SU-DHL-6 (cell line): ENCODE results near the gene EZH1.

ENCODE experiments used
- H2AFZ ChIP-seq: fragments of 200-600 bp; sonication (generic); 2 replicates; pipeline ENCODE4 v1.6.1; 2014; ENCODE audit warnings: low read depth, mild to moderate bottlenecking, moderate library complexity, mixed read lengths, antibody characterized with exemption, low read length; ENCODE audit not compliant: severe bottlenecking
- H3F3A ChIP-seq: fragments of 200-600 bp; shearing (Covaris generic); 2 replicates; pipeline ENCODE4 v1.6.0; 2016; ENCODE audit warnings: antibody characterized with exemption, mild to moderate bottlenecking; ENCODE audit not compliant: insufficient read depth
- H3K27ac ChIP-seq: fragments of 200-600 bp; sonication (generic); 2 replicates; pipeline ENCODE4 v1.5.1; 2016; ENCODE audit warnings: low read depth, mild to moderate bottlenecking, low read length, moderate library complexity, mixed read lengths
- H3K27me3 ChIP-seq: fragments of 200-600 bp; sonication (generic), shearing (Covaris generic); 2 replicates; pipeline ENCODE4 v1.6.0; 2014; ENCODE audit warnings: mild to moderate bottlenecking, low read length
- H3K36me3 ChIP-seq: fragments of 200-600 bp; sonication (generic); 2 replicates; pipeline ENCODE4 v1.6.1; 2014; ENCODE audit warnings: mild to moderate bottlenecking, low read length, mixed read lengths
- H3K4me2 ChIP-seq: fragments of 300-600, 200-600 bp; shearing (Covaris generic), sonication (generic); 2 replicates; pipeline ENCODE4 v1.6.0; 2014; ENCODE audit warnings: low read length, low read depth, mild to moderate bottlenecking; ENCODE audit not compliant: poor library complexity, severe bottlenecking
- H3K4me3 ChIP-seq: fragments of 200-600 bp; sonication (generic); 2 replicates; pipeline ENCODE4 v1.5.1; 2014; ENCODE audit warnings: antibody characterized with exemption, low read length, mild to moderate bottlenecking, mixed read lengths; ENCODE audit not compliant: insufficient read depth, poor library complexity, severe bottlenecking
- H3K79me2 ChIP-seq: fragments of 200-600 bp; sonication (generic); 2 replicates; pipeline ENCODE4 v1.6.1; 2014; ENCODE audit warnings: mild to moderate bottlenecking, low read length, moderate library complexity; ENCODE audit not compliant: insufficient read depth
- H3K9ac ChIP-seq: fragments of 200-600 bp; sonication (generic); 2 replicates; pipeline ENCODE4 v1.7.0; 2014; ENCODE audit warnings: mild to moderate bottlenecking, low read length
- H3K9me2 ChIP-seq: fragments of 200-600 bp; sonication (generic); replicated peaks from 2 replicates; pipeline ENCODE4 v1.6.1; 2014; ENCODE audit warnings: low read length; ENCODE audit not compliant: insufficient read depth
- H3K9me3 ChIP-seq: fragments of 200-600 bp; sonication (generic); 2 replicates; pipeline ENCODE4 v1.6.1; 2014; ENCODE audit warnings: low read length, mixed read lengths; ENCODE audit not compliant: insufficient read depth
- H4K20me1 ChIP-seq: fragments of 200-600 bp; sonication (generic); 2 replicates; pipeline ENCODE4 v1.6.1; 2014; ENCODE audit warnings: low read depth, mild to moderate bottlenecking, antibody characterized with exemption, low read length, moderate library complexity, mixed read lengths
- CTCF ChIP-seq: fragments of 200-600 bp; sonication (generic); IDR thresholded peaks from one replicate; pipeline ENCODE4 v1.5.1; 2017; ENCODE audit warnings: antibody characterized with exemption, mild to moderate bottlenecking, low read length, moderate library complexity; ENCODE audit not compliant: insufficient read depth, poor library complexity, severe bottlenecking
- EZH2phosphoT487 ChIP-seq: fragments of 200-600 bp; sonication (generic), shearing (Covaris generic); conservative IDR thresholded peaks from 2 replicates; pipeline ENCODE4 v1.6.1; 2018; ENCODE audit warnings: mild to moderate bottlenecking, antibody characterized with exemption, low read length, moderate library complexity, mixed read lengths

EZH1 gene

GRCh38 chr17:42783791-42784138, 38.9 kb upstream of the EZH1 start:
- H4K20me1 ChIP-seq = no peaks in the 10 kb centered on the region
- no peaks in the 10 kb centered on the region for H3K79me2 ChIP-seq
- H3K27ac ChIP-seq = no peak overlapping the region
- no peaks in the 10 kb centered on the region for H3K36me3 ChIP-seq
- no peak overlapping the region for H3K4me2 ChIP-seq
- no peak overlapping the region for H2AFZ ChIP-seq
- no peak overlapping the region for H3K4me3 ChIP-seq
- H3F3A ChIP-seq = no peaks in the 10 kb centered on the region
- no peaks in the 10 kb centered on the region for H3K9me3 ChIP-seq
- TF ChIP-seq EZH2phosphoT487 (no peak), CTCF (no peak)
- no peaks in the 10 kb centered on the region for H3K27me3 ChIP-seq
- no peaks in the 10 kb centered on the region for H3K9me2 ChIP-seq
- H3K9ac ChIP-seq = no peak overlapping the region

GRCh38 chr17:42783062-42783790, 38.4 kb upstream of the EZH1 start:
- H3K9ac ChIP-seq = no peak overlapping the region
- TF ChIP-seq EZH2phosphoT487 = no peak
- no peak for TF ChIP-seq CTCF

GRCh38 chr17:42782166-42783061, 37.6 kb upstream of the EZH1 start:
- TF ChIP-seq CTCF (no peak), EZH2phosphoT487 (no peak)
- H3F3A ChIP-seq = no peaks in the 10 kb centered on the region
- H3K27me3 ChIP-seq = no peaks in the 10 kb centered on the region
- H2AFZ ChIP-seq = no peak overlapping the region
- H3K9ac ChIP-seq = no peak overlapping the region
- no peaks in the 10 kb centered on the region for H3K36me3 ChIP-seq
- H3K79me2 ChIP-seq = no peaks in the 10 kb centered on the region
- no peaks in the 10 kb centered on the region for H3K9me3 ChIP-seq
- H3K4me3 ChIP-seq = no peak overlapping the region
- H4K20me1 ChIP-seq = no peaks in the 10 kb centered on the region
- no peak overlapping the region for H3K27ac ChIP-seq
- no peaks in the 10 kb centered on the region for H3K9me2 ChIP-seq
- H3K4me2 ChIP-seq = no peak overlapping the region

More at GRCh38 chr17:42783062-42783790, 38.4 kb upstream of the EZH1 start:
- Histone ChIP-seq H3K4me2 (no peak overlapping the region), H3K4me3 (no peak overlapping the region), H3K36me3 (no peaks in the 10 kb centered on the region), H3K27ac (no peak overlapping the region), H3K79me2 (no peaks in the 10 kb centered on the region), H2AFZ (no peak overlapping the region), H3K9me3 (no peaks in the 10 kb centered on the region), H3F3A (no peaks in the 10 kb centered on the region), H4K20me1 (no peaks in the 10 kb centered on the region), H3K9me2 (no peaks in the 10 kb centered on the region), H3K27me3 (no peaks in the 10 kb centered on the region)
